Cardiac fibroblast (primary cell): ENCODE results near the gene FAM20C.
A peak's percentile ranks its signal among the peaks of the same experiment; 100 is the strongest.

Experiments
- DNase-seq, 2 donors: peaks; one replicate each; pipeline versions ENCODE4 v3.0.0 to v3.0.0-alpha.2; 2010; ENCODE audit warnings: low read depth in 2 of 2
- H3K4me3 ChIP-seq, 2 donors: replicated peaks in 1 of 2; 1 replicate in 1 of 2; 2 replicates in 1 of 2; pipeline ENCODE4 v1.5.1; 2011; ENCODE audit warnings: low read depth in 2 of 2, low read length in 2 of 2, mild to moderate bottlenecking in 2 of 2, moderate library complexity in 1 of 2
- TF ChIP-seq, protein P1 (sequence below): IDR thresholded peaks from one replicate; pipeline ENCODE4 v1.5.1; 2011; ENCODE audit warnings: low read depth, mild to moderate bottlenecking, low read length, inconsistent platforms

Gene FAM20C

GRCh38 chr7:154096-154799 lies 38.1 kb upstream of the FAM20C start:
- H3K4me3 ChIP-seq: no peak overlapping the region
- TF ChIP-seq, protein P1, sequence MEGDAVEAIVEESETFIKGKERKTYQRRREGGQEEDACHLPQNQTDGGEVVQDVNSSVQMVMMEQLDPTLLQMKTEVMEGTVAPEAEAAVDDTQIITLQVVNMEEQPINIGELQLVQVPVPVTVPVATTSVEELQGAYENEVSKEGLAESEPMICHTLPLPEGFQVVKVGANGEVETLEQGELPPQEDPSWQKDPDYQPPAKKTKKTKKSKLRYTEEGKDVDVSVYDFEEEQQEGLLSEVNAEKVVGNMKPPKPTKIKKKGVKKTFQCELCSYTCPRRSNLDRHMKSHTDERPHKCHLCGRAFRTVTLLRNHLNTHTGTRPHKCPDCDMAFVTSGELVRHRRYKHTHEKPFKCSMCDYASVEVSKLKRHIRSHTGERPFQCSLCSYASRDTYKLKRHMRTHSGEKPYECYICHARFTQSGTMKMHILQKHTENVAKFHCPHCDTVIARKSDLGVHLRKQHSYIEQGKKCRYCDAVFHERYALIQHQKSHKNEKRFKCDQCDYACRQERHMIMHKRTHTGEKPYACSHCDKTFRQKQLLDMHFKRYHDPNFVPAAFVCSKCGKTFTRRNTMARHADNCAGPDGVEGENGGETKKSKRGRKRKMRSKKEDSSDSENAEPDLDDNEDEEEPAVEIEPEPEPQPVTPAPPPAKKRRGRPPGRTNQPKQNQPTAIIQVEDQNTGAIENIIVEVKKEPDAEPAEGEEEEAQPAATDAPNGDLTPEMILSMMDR: no peak
- DNase-seq: no peak

DNA sequence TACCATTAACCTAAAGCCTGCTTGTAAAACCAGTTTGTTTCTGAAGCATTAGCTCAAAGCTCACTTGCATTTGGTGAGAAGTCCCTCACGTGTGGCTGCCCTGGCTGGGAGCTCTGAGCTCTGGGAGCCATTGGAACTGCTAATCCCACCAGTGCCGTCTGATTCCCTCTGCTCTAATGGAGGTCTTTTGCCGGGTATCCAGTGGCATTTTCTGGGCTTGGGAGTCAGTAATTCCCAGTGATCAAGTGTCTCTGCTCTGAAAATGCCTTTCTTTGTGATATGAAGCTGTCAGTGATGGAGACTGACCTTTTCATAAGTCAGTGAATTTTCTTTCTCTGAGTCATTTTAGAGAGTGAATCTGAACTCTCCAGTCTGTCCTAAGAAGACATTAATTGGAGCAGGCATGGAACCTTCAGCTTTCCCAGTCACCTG lies 36.9 kb upstream of the FAM20C start:
- peak in 1 of 2 donors; percentile 13 for DNase-seq
- H3K4me3 ChIP-seq: no peak overlapping the region
- TF ChIP-seq, protein P1: no peak

GRCh38 chr7:156111-157007 lies 36.0 kb upstream of the FAM20C start:
- no peak overlapping the region for H3K4me3 ChIP-seq
- TF ChIP-seq, protein P1: no peak
- DNase-seq: no peak

DNA sequence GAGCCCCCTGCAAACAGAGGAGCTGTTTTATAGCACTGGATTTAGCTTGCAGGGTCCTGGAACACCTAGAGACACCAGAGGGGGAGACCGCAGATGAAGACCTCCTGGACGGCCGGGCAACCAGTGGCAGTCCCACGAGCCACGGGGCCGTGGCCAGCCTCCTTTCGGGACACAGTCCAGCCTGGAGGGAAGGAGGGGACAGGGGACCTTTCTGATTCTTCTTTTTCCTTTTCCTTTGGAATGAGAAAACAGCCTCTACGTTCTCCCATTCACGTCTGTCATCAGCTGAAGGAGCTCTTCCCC lies 35.4 kb upstream of the FAM20C start:
- no peak overlapping the region for H3K4me3 ChIP-seq
- TF ChIP-seq, protein P1: no peak
- no peak for DNase-seq

DNA sequence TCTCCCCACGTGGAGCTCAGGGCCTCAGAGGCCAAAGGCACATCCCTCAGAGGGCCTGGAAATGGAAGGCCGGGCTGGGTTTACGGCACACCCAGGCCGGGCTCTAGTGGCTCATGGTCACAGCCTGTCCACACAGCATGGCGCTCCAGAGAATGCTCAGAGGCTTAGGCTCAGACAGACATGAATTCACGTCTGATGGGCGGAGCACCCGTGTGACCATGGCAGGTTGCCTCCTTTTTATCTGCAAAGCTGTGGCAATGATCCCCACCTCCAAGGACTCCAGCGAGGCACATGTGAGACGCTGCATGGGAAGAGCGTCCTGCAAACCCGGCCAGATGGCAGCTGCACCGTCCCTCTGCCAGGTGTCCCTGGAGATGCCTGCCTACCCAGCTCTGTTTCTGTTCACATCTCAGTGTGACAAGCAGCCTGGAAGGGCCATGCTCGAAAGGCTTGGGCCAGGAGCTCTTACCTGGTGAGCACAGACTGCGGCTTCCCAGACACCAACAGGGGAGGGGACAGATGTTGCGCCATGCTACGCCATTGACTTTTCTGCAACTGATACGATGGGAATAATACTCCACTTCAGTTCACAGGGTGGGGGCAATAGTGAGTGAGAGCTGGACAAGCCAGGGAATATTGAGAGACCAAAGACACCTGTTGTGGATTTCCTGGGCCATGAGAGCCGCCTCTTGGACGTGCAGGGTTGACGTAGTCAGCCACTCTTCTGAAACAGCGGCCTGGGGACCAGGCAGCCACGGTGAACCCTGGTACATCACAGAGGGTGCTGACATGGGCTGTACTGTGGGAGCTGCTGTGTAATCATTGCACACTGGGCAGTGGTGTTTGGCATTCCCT lies 34.4 kb upstream of the FAM20C start:
- no peak overlapping the region for H3K4me3 ChIP-seq
- DNase-seq: no peak
- TF ChIP-seq, protein P1: no peak

DNA sequence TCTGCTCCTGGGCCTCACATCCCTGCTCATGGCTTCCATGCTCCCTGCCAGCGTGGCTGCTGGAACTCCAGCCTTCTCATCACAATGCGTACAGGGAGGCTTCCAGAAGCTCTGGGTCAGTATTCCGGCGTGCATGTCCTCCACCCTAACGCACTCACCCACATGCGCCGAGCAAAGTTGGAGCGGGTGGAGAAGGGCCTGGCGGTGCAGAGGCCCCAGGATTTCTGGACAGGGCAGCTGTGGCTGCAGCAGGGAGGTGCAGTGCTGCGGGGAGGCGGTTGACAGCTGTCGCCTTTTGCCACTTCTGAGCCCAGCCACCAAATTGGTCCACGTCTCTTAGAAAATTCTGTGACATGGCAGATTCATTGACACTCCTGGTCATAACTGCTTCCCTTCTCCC lies 33.6 kb upstream of the FAM20C start:
- H3K4me3 ChIP-seq: no peak overlapping the region
- TF ChIP-seq, protein P1: no peak
- no peak for DNase-seq
